Testis (tissue), 2 donors: ENCODE results near the gene CAV3.

Experiments used
- CTCF ChIP-seq, 3 experiments: fragments of 450-650 bp in 2 of 3; fragments of 200-600 bp in 1 of 3; sonication (generic) in 1 of 3; IDR thresholded peaks; one replicate each; pipeline ENCODE4 v1.5.1; 2016 to 2019; ENCODE audit warnings: antibody characterized with exemption in 3 of 3, mild to moderate bottlenecking in 2 of 3, moderate library complexity in 1 of 3
- POLR2A ChIP-seq: fragments of 450-650 bp; IDR thresholded peaks from one replicate; pipeline ENCODE4 v1.6.1; 2017; ENCODE audit warnings: antibody characterized with exemption, mild to moderate bottlenecking, moderate library complexity

GRCh38 chr3:8755097-8755496 is 21.5 kb downstream of the CAV3 start:
- no peak for TF ChIP-seq POLR2A
- TF ChIP-seq CTCF (IDR thresholded peaks at IDR 0.05): no peak
